Kidney (tissue), 14 donors: ENCODE results near the gene ANKS1B. TPM values are rescaled to one million over a fixed set of nuclear protein-coding genes. Genes with fewer than 3 reads are reported as not detected.

ENCODE experiments used
- DNase-seq, 5 donors: peaks; one replicate each; pipeline ENCODE4 v3.0.0-alpha.2; 2013 to 2020
- FAIRE-seq: peaks from 2 replicates; lab custom pipeline; 2012; peaks lifted over from hg19 to GRCh38; lab: Jason Lieb, UNC
- H3K27ac ChIP-seq, 2 donors: one replicate each; pipeline ENCODE4 v1.7.0; 2013; ENCODE audit warnings: low read depth in 2 of 2, low read length in 2 of 2, inconsistent platforms in 1 of 2
- H3K27me3 ChIP-seq: one replicate; pipeline ENCODE4 v1.7.1; 2013; ENCODE audit warnings: low read length, inconsistent platforms; ENCODE audit not compliant: control insufficient read depth, insufficient read depth
- H3K36me3 ChIP-seq, 3 donors: one replicate each; pipeline versions ENCODE4 v1.7.0 to v1.7.1; 2013; ENCODE audit warnings: low read length in 3 of 3, control low read depth in 1 of 3, inconsistent platforms in 1 of 3; ENCODE audit not compliant: insufficient read depth in 3 of 3, control insufficient read depth in 2 of 3
- H3K4me1 ChIP-seq, 3 donors: one replicate each; pipeline versions ENCODE4 v1.7.0 to v1.7.1; 2013; ENCODE audit warnings: low read length in 3 of 3, inconsistent platforms in 1 of 3, low read depth in 1 of 3; ENCODE audit not compliant: control insufficient read depth in 2 of 3, insufficient read depth in 2 of 3
- H3K4me3 ChIP-seq, 3 donors: one replicate each; pipeline versions ENCODE4 v1.7.0 to v1.8.1; 2013; ENCODE audit warnings: low read length in 3 of 3, control low read depth in 1 of 3, inconsistent platforms in 1 of 3
- H3K9ac ChIP-seq, 3 donors: one replicate each; pipeline versions ENCODE4 v1.7.0 to v1.7.1; 2013; ENCODE audit warnings: low read length in 3 of 3, control low read depth in 1 of 3, inconsistent platforms in 1 of 3
- H3K9me3 ChIP-seq, 3 donors: one replicate each; pipeline versions ENCODE4 v1.7.0 to v1.7.1; 2013; ENCODE audit warnings: low read length in 3 of 3, control low read depth in 1 of 3, inconsistent platforms in 1 of 3; ENCODE audit not compliant: control insufficient read depth in 2 of 3, insufficient read depth in 1 of 3
- CTCF ChIP-seq: IDR thresholded peaks from 3 replicates; pipeline ENCODE4 v1.5.1; 2012; ENCODE audit warnings: mild to moderate bottlenecking, moderate library complexity, borderline replicate concordance; ENCODE audit not compliant: insufficient read depth; ENCODE audit errors: extremely low read depth
- intact Hi-C: fragments of 100-400 bp; cut with DNase I; formaldehyde crosslinking; loops from one replicate; pipeline ENCODE4 v1.11.1; 2022
- polyA plus RNA-seq: library from polyadenylated mRNA; stranded (reverse); fragments of 350-450 nt; fragmentation: Illumina TruSeq; extraction: RNeasy Lipid Tissue Mini Kit (QIAGEN cat#74804); gene quantifications from one replicate; pipeline ENCODE4 v1.2.3, GENCODE V29; 2014; ENCODE audit warnings: low read depth, low replicate concordance; ENCODE audit not compliant: insufficient read depth
- total RNA-seq: library from RNA; stranded (reverse); fragmentation: NEBNext Ultra II Directional; extraction: Animal tissue kit (Norgen Biotek cat#: 25700); gene quantifications from one replicate; pipeline ENCODE4 v1.2.1, GENCODE V29; 2021
- donor health status: control.
- donor health status: control.
- donor health status: control.
- donor health status: control.
- donor health status: control.
- donor health status: DM: yes; HTN: yes; CAD: no.
- donor health status: Normal renal cell carcinoma (clear cell type).

Gene ANKS1B
- total and polyA plus RNA-seq, 2 donors from 2014 or later: 1.7 to 5.8 TPM

- FAIRE-seq: no peak
- no peaks in the 10 kb centered on the region for H3K27me3 ChIP-seq
Observed at GRCh38 chr12:98819071-98819470, 1165.7 kb downstream of the ANKS1B start.

DNA sequence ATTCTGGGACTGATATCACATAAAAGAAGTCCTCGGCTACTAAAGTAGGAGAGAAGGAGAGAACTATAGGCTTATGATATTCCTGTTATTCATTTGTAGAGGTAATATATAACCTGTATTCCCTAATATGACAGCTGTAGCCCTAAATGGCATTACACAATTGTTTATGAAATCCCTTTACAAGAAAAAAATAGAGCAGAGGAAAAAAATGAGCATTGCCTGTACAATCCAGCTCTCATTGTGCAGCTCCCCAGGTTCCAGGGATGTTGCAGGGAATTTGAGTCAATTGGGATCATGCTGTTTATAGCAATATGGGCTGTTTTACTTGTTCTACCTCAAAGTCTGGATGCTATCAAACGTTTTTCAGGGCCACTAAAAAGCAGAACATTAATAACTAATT, 1166.5 kb downstream of the ANKS1B start:
- Histone ChIP-seq H3K27me3 (no peaks in the 10 kb centered on the region), H3K9me3 (no peaks in the 10 kb centered on the region), H3K9ac (no peak overlapping the region), H3K4me3 (no peak overlapping the region), H3K4me1 (no peaks in the 10 kb centered on the region), H3K36me3 (no peaks in the 10 kb centered on the region), H3K27ac (no peak overlapping the region)
- no peak for FAIRE-seq
- no peak for TF ChIP-seq CTCF
- DNase-seq: no peak
- intact Hi-C loops: no loop called here

More at GRCh38 chr12:98819071-98819470, 1165.7 kb downstream of the ANKS1B start:
- Histone ChIP-seq H3K4me3 (no peak overlapping the region), H3K4me1 (no peaks in the 10 kb centered on the region), H3K36me3 (no peaks in the 10 kb centered on the region), H3K27ac (no peak overlapping the region), H3K9me3 (no peaks in the 10 kb centered on the region), H3K9ac (no peak overlapping the region)
- intact Hi-C loops: no loop called here
- no peak for TF ChIP-seq CTCF
- no peak for DNase-seq

DNA sequence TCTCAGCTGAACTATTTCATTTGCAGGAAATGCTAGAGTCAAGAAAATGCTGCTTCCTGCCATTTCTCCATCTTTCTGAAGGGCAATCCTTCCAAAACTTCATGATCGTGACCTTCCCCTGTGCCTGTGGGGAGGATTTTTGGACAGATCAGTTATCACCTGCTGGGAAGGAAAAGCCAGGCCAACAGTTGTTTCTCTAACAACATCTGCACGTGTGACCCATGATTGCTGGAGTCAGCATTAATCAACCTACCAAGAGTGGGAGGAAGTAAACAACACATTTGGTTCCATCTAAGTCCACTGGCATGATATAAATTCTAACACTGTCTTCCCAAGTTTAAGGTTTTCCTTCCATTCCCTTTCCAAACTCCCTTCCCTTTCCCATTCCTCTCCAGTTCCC, 1167.0 kb downstream of the ANKS1B start:
- no peaks in the 10 kb centered on the region for H3K36me3 ChIP-seq
- peak in 3 of 5 donors; percentile 18 to 56 (median 54) for DNase-seq
- no peak overlapping the region for H3K27ac ChIP-seq
- no peaks in the 10 kb centered on the region for H3K4me1 ChIP-seq
- TF ChIP-seq CTCF: no peak
- no peaks in the 10 kb centered on the region for H3K27me3 ChIP-seq
- no peaks in the 10 kb centered on the region for H3K9me3 ChIP-seq
- H3K4me3 ChIP-seq: no peak overlapping the region
- no peak overlapping the region for H3K9ac ChIP-seq
- intact Hi-C loops: no loop called here
- no peak for FAIRE-seq

GRCh38 chr12:98816720-98817119, 1168.0 kb downstream of the ANKS1B start:
- no peaks in the 10 kb centered on the region for H3K27me3 ChIP-seq
- FAIRE-seq (no peak), DNase-seq (no peak)
- no peak overlapping the region for H3K4me3 ChIP-seq
- H3K27ac ChIP-seq: no peak overlapping the region
- TF ChIP-seq CTCF: no peak
- no peaks in the 10 kb centered on the region for H3K36me3 ChIP-seq
- no peaks in the 10 kb centered on the region for H3K4me1 ChIP-seq
- intact Hi-C loops: no loop called here
- no peak overlapping the region for H3K9ac ChIP-seq
- H3K9me3 ChIP-seq: no peaks in the 10 kb centered on the region
